HepG2 (cell line): ENCODE results near the gene CSK. TPM values are rescaled to one million over a fixed set of nuclear protein-coding genes. Genes with fewer than 3 reads are reported as not detected.

ENCODE experiments used
- PLSCR1 ChIP-seq: sonication (generic); formaldehyde crosslinking; IDR thresholded peaks from 2 replicates; pipeline ENCODE4 v1.5.0; 2020; ENCODE audit warnings: missing genetic modification reagents, mild to moderate bottlenecking, borderline replicate concordance
- PTBP1 ChIP-seq: fragments of 200-400 bp; formaldehyde crosslinking; IDR thresholded peaks from 2 replicates; pipeline ENCODE4 v1.6.1; 2018; ENCODE audit warnings: low read length, low read depth; ENCODE audit not compliant: poor library complexity, severe bottlenecking
- RAD51 ChIP-seq: fragments of 450-650 bp; IDR thresholded peaks from 2 replicates; pipeline ENCODE4 v1.6.1; 2016; ENCODE audit warnings: borderline replicate concordance
- SAP130 ChIP-seq: IDR thresholded peaks from 2 replicates; pipeline ENCODE4 v1.6.1; 2016; ENCODE audit warnings: low read depth
- SPEN ChIP-seq: sonication (generic); formaldehyde crosslinking; IDR thresholded peaks from 2 replicates; pipeline ENCODE4 v1.5.1; 2020; ENCODE audit warnings: low read depth, mild to moderate bottlenecking, missing genetic modification reagents
- SRSF9 ChIP-seq: fragments of 200-400 bp; formaldehyde crosslinking; IDR thresholded peaks from 2 replicates; pipeline ENCODE4 v1.6.1; 2018; ENCODE audit warnings: borderline replicate concordance, mild to moderate bottlenecking, low read depth, low read length; ENCODE audit not compliant: insufficient read depth, poor library complexity, severe bottlenecking
- STAG1 ChIP-seq: sonication (generic); formaldehyde crosslinking; IDR thresholded peaks from 2 replicates; pipeline ENCODE4 v1.4.0; 2020; ENCODE audit warnings: missing genetic modification reagents
- ZFP82 ChIP-seq: sonication (generic); formaldehyde crosslinking; IDR thresholded peaks from 2 replicates; pipeline ENCODE4 v1.5.1; 2020; ENCODE audit warnings: mild to moderate bottlenecking, missing genetic modification reagents, borderline replicate concordance
- ZNF558 ChIP-seq: sonication (generic); formaldehyde crosslinking; IDR thresholded peaks from 2 replicates; pipeline ENCODE4 v1.9.0; 2022; ENCODE audit warnings: mild to moderate bottlenecking, missing genetic modification reagents, borderline replicate concordance
- polyA plus RNA-seq, 8 experiments: library from polyadenylated mRNA; depleted of rRNA in 3 of 8; stranded (reverse) in 7 of 8; unstranded in 1 of 8; fragments of >200 nt; fragmentation: Illumina TruSeq in 4 of 8; extraction: Trizol in 4 of 8; gene quantifications; 2 replicates each; pipeline versions ENCODE4 v1.2.1 to v1.2.3, GENCODE V29; 2011 to 2016; ENCODE audit warnings: low read depth in 4 of 8, missing spikeins in 1 of 8, mixed read lengths in 1 of 8; ENCODE audit not compliant: insufficient read depth in 1 of 8
- total RNA-seq, 5 experiments: library from RNA; depleted of rRNA; stranded (reverse); fragments of >200 nt; fragmentation: Illumina TruSeq; extraction: Trizol; gene quantifications; 2 replicates each; pipeline ENCODE4 v1.2.3, GENCODE V29; 2016; ENCODE audit warnings: low read depth in 1 of 5
- TF ChIP-seq, protein P1 (sequence below): sonication (generic); formaldehyde crosslinking; IDR thresholded peaks from 2 replicates; pipeline ENCODE4 v1.5.1; 2020; ENCODE audit warnings: mild to moderate bottlenecking, missing genetic modification reagents, moderate library complexity
- TF ChIP-seq, protein P2 (sequence below), 2 experiments: fragments of 450-650 bp in 1 of 2; sonication (generic) in 1 of 2; formaldehyde crosslinking in 1 of 2; IDR thresholded peaks; 2 replicates each; pipeline versions ENCODE4 v1.6.1 to v1.8.0; 2016 to 2022; ENCODE audit warnings: antibody characterized with exemption in 1 of 2, mild to moderate bottlenecking in 1 of 2, missing genetic modification reagents in 1 of 2
- TF ChIP-seq, protein P3 (sequence below): sonication (generic); formaldehyde crosslinking; IDR thresholded peaks from 2 replicates; pipeline ENCODE4 v1.4.0; 2020; ENCODE audit warnings: low read depth, mild to moderate bottlenecking, missing genetic modification reagents

Gene CSK
- total and polyA plus RNA-seq, 2 of the 13 experiments (the other 11 are each of a cell fraction or from before 2014, with no cell fraction given) = 12.5 to 21.3 TPM

- TF ChIP-seq, protein P1, sequence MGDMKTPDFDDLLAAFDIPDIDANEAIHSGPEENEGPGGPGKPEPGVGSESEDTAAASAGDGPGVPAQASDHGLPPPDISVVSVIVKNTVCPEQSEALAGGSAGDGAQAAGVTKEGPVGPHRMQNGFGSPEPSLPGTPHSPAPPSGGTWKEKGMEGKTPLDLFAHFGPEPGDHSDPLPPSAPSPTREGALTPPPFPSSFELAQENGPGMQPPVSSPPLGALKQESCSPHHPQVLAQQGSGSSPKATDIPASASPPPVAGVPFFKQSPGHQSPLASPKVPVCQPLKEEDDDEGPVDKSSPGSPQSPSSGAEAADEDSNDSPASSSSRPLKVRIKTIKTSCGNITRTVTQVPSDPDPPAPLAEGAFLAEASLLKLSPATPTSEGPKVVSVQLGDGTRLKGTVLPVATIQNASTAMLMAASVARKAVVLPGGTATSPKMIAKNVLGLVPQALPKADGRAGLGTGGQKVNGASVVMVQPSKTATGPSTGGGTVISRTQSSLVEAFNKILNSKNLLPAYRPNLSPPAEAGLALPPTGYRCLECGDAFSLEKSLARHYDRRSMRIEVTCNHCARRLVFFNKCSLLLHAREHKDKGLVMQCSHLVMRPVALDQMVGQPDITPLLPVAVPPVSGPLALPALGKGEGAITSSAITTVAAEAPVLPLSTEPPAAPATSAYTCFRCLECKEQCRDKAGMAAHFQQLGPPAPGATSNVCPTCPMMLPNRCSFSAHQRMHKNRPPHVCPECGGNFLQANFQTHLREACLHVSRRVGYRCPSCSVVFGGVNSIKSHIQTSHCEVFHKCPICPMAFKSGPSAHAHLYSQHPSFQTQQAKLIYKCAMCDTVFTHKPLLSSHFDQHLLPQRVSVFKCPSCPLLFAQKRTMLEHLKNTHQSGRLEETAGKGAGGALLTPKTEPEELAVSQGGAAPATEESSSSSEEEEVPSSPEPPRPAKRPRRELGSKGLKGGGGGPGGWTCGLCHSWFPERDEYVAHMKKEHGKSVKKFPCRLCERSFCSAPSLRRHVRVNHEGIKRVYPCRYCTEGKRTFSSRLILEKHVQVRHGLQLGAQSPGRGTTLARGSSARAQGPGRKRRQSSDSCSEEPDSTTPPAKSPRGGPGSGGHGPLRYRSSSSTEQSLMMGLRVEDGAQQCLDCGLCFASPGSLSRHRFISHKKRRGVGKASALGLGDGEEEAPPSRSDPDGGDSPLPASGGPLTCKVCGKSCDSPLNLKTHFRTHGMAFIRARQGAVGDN = peak; percentile 24; the same call in 1 of the 2 replicates
- TF ChIP-seq SRSF9 (no peak), STAG1 (CRISPR knock-in tag) (peak; percentile 97), SPEN (CRISPR knock-in tag) (0 out of 2 replicates have a peak, but pooled peaks have one; percentile 9), ZNF558 (CRISPR knock-in tag) (no peak), PLSCR1 (CRISPR knock-in tag) (no peak), SAP130 (CRISPR knock-in tag) (peak; percentile 50; the same call in 1 of the 2 replicates), PTBP1 (no peak), ZFP82 (CRISPR knock-in tag) (no peak), RAD51 (no peak)
- TF ChIP-seq, protein P2, sequence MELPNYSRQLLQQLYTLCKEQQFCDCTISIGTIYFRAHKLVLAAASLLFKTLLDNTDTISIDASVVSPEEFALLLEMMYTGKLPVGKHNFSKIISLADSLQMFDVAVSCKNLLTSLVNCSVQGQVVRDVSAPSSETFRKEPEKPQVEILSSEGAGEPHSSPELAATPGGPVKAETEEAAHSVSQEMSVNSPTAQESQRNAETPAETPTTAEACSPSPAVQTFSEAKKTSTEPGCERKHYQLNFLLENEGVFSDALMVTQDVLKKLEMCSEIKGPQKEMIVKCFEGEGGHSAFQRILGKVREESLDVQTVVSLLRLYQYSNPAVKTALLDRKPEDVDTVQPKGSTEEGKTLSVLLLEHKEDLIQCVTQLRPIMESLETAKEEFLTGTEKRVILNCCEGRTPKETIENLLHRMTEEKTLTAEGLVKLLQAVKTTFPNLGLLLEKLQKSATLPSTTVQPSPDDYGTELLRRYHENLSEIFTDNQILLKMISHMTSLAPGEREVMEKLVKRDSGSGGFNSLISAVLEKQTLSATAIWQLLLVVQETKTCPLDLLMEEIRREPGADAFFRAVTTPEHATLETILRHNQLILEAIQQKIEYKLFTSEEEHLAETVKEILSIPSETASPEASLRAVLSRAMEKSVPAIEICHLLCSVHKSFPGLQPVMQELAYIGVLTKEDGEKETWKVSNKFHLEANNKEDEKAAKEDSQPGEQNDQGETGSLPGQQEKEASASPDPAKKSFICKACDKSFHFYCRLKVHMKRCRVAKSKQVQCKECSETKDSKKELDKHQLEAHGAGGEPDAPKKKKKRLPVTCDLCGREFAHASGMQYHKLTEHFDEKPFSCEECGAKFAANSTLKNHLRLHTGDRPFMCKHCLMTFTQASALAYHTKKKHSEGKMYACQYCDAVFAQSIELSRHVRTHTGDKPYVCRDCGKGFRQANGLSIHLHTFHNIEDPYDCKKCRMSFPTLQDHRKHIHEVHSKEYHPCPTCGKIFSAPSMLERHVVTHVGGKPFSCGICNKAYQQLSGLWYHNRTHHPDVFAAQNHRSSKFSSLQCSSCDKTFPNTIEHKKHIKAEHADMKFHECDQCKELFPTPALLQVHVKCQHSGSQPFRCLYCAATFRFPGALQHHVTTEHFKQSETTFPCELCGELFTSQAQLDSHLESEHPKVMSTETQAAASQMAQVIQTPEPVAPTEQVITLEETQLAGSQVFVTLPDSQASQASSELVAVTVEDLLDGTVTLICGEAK (IDR thresholded peaks at IDR 0.05) = no peak
- TF ChIP-seq, protein P2 (CRISPR knock-in tag; IDR thresholded peaks at IDR 0.05) = no peak
- TF ChIP-seq, protein P3, sequence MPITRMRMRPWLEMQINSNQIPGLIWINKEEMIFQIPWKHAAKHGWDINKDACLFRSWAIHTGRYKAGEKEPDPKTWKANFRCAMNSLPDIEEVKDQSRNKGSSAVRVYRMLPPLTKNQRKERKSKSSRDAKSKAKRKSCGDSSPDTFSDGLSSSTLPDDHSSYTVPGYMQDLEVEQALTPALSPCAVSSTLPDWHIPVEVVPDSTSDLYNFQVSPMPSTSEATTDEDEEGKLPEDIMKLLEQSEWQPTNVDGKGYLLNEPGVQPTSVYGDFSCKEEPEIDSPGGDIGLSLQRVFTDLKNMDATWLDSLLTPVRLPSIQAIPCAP (CRISPR knock-in tag) = no peak
Measured at GRCh38 chr15:74768771-74769342, 13.0 kb upstream of the CSK start (continued).
